HepG2 (cell line): ENCODE data around the gene KATNBL1. TPM values are rescaled to one million over a fixed set of nuclear protein-coding genes. Genes with fewer than 3 reads are reported as not detected.

Source experiments
- BORCS8-MEF2B ChIP-seq: sonication (generic); formaldehyde crosslinking; IDR thresholded peaks from 2 replicates; pipeline ENCODE4 v1.8.0; 2022; ENCODE audit warnings: mild to moderate bottlenecking, missing genetic modification reagents
- HHEX ChIP-seq: IDR thresholded peaks from 2 replicates; pipeline ENCODE4 v1.6.1; 2016; ENCODE audit warnings: control low read depth
- IRX3 ChIP-seq: sonication (generic); formaldehyde crosslinking; IDR thresholded peaks from 2 replicates; pipeline ENCODE4 v1.8.1; 2023; ENCODE audit warnings: mild to moderate bottlenecking, low read depth, missing genetic modification reagents, borderline replicate concordance
- ISL2 ChIP-seq: sonication (generic); formaldehyde crosslinking; IDR thresholded peaks from 2 replicates; pipeline ENCODE4 v1.5.0; 2020; ENCODE audit warnings: missing genetic modification reagents
- JARID2 ChIP-seq: sonication (generic); formaldehyde crosslinking; IDR thresholded peaks from 2 replicates; pipeline ENCODE4 v1.8.1; 2023; ENCODE audit warnings: missing genetic modification reagents, inconsistent platforms; ENCODE audit not compliant: insufficient replicate concordance
- MAF1 ChIP-seq: sonication (generic); formaldehyde crosslinking; IDR thresholded peaks from 2 replicates; pipeline ENCODE4 v1.5.0; 2020; ENCODE audit warnings: missing genetic modification reagents, borderline replicate concordance
- MEIS2 ChIP-seq: sonication (generic); formaldehyde crosslinking; IDR thresholded peaks from 2 replicates; pipeline ENCODE4 v1.9.0; 2021; ENCODE audit warnings: mild to moderate bottlenecking, missing genetic modification reagents
- MTA3 ChIP-seq: sonication (generic); formaldehyde crosslinking; IDR thresholded peaks from 2 replicates; pipeline ENCODE4 v1.4.0; 2020; ENCODE audit warnings: missing genetic modification reagents
- PAX8 ChIP-seq: sonication (generic); formaldehyde crosslinking; IDR thresholded peaks from 2 replicates; pipeline ENCODE4 v1.8.0; 2022; ENCODE audit warnings: mild to moderate bottlenecking, missing genetic modification reagents, borderline replicate concordance
- PHF8 ChIP-seq: sonication (generic); formaldehyde crosslinking; IDR thresholded peaks from 2 replicates; pipeline ENCODE4 v1.5.0; 2020; ENCODE audit warnings: missing genetic modification reagents
- PTBP1 ChIP-seq: fragments of 200-400 bp; formaldehyde crosslinking; IDR thresholded peaks from 2 replicates; pipeline ENCODE4 v1.6.1; 2018; ENCODE audit warnings: low read length, low read depth; ENCODE audit not compliant: poor library complexity, severe bottlenecking
- RORA ChIP-seq: sonication (generic); formaldehyde crosslinking; IDR thresholded peaks from 2 replicates; pipeline ENCODE4 v1.5.0; 2020; ENCODE audit warnings: mild to moderate bottlenecking, missing genetic modification reagents, moderate library complexity
- TP53 ChIP-seq: sonication (generic); formaldehyde crosslinking; conservative IDR thresholded peaks from 2 replicates; pipeline ENCODE4 v1.4.0; 2020; ENCODE audit warnings: missing genetic modification reagents
- ZFP82 ChIP-seq: sonication (generic); formaldehyde crosslinking; IDR thresholded peaks from 2 replicates; pipeline ENCODE4 v1.5.1; 2020; ENCODE audit warnings: mild to moderate bottlenecking, missing genetic modification reagents, borderline replicate concordance
- ZNF205 ChIP-seq: IDR thresholded peaks from 2 replicates; pipeline ENCODE4 v1.6.1; 2018; ENCODE audit warnings: missing biosample characterization, missing genetic modification reagents
- ZNF232 ChIP-seq: sonication (generic); formaldehyde crosslinking; IDR thresholded peaks from 2 replicates; pipeline ENCODE4 v1.4.0; 2020; ENCODE audit warnings: missing genetic modification reagents, borderline replicate concordance
- ZNF333 ChIP-seq: sonication (generic); formaldehyde crosslinking; IDR thresholded peaks from 2 replicates; pipeline ENCODE4 v1.4.0; 2020; ENCODE audit warnings: mild to moderate bottlenecking, missing genetic modification reagents, borderline replicate concordance
- ZNF564 ChIP-seq: sonication (generic); formaldehyde crosslinking; IDR thresholded peaks from 2 replicates; pipeline ENCODE4 v1.8.1; 2023; ENCODE audit warnings: mild to moderate bottlenecking, missing genetic modification reagents
- ZNF7 ChIP-seq: IDR thresholded peaks from 2 replicates; pipeline ENCODE4 v1.6.1; 2016; ENCODE audit warnings: missing biosample characterization, missing genetic modification reagents
- ZNF773 ChIP-seq: sonication (generic); formaldehyde crosslinking; IDR thresholded peaks from 2 replicates; pipeline ENCODE4 v1.4.0; 2020; ENCODE audit warnings: missing genetic modification reagents, borderline replicate concordance
- ZSCAN30 ChIP-seq: sonication (generic); formaldehyde crosslinking; IDR thresholded peaks from 2 replicates; pipeline ENCODE4 v1.5.0; 2020; ENCODE audit warnings: mild to moderate bottlenecking, missing genetic modification reagents
- polyA plus RNA-seq, 8 experiments: library from polyadenylated mRNA; depleted of rRNA in 3 of 8; stranded (reverse) in 7 of 8; unstranded in 1 of 8; fragments of >200 nt; fragmentation: Illumina TruSeq in 4 of 8; extraction: Trizol in 4 of 8; gene quantifications; 2 replicates each; pipeline versions ENCODE4 v1.2.1 to v1.2.3, GENCODE V29; 2011 to 2016; ENCODE audit warnings: low read depth in 4 of 8, missing spikeins in 1 of 8, mixed read lengths in 1 of 8; ENCODE audit not compliant: insufficient read depth in 1 of 8
- total RNA-seq, 5 experiments: library from RNA; depleted of rRNA; stranded (reverse); fragments of >200 nt; fragmentation: Illumina TruSeq; extraction: Trizol; gene quantifications; 2 replicates each; pipeline ENCODE4 v1.2.3, GENCODE V29; 2016; ENCODE audit warnings: low read depth in 1 of 5
- TF ChIP-seq, protein P1 (sequence below): sonication (generic); formaldehyde crosslinking; IDR thresholded peaks from 2 replicates; pipeline ENCODE4 v1.5.0; 2020; ENCODE audit warnings: missing genetic modification reagents
- TF ChIP-seq, protein P2 (sequence below): sonication (generic); formaldehyde crosslinking; IDR thresholded peaks from 2 replicates; pipeline ENCODE4 v1.8.0; 2022; ENCODE audit warnings: mild to moderate bottlenecking, missing genetic modification reagents
- TF ChIP-seq, protein P3 (sequence below): sonication (generic); formaldehyde crosslinking; IDR thresholded peaks from 2 replicates; pipeline ENCODE4 v1.4.0; 2020; ENCODE audit warnings: missing genetic modification reagents, borderline replicate concordance
- TF ChIP-seq, protein P4 (sequence below): sonication (generic); IDR thresholded peaks from 2 replicates; pipeline ENCODE4 v1.6.1; 2016; ENCODE audit warnings: low read depth, borderline replicate concordance

Gene KATNBL1
- total and polyA plus RNA-seq, 2 of the 13 experiments (the other 11 are each of a cell fraction or from before 2014, with no cell fraction given) = 23.4 to 42.8 TPM

DNA sequence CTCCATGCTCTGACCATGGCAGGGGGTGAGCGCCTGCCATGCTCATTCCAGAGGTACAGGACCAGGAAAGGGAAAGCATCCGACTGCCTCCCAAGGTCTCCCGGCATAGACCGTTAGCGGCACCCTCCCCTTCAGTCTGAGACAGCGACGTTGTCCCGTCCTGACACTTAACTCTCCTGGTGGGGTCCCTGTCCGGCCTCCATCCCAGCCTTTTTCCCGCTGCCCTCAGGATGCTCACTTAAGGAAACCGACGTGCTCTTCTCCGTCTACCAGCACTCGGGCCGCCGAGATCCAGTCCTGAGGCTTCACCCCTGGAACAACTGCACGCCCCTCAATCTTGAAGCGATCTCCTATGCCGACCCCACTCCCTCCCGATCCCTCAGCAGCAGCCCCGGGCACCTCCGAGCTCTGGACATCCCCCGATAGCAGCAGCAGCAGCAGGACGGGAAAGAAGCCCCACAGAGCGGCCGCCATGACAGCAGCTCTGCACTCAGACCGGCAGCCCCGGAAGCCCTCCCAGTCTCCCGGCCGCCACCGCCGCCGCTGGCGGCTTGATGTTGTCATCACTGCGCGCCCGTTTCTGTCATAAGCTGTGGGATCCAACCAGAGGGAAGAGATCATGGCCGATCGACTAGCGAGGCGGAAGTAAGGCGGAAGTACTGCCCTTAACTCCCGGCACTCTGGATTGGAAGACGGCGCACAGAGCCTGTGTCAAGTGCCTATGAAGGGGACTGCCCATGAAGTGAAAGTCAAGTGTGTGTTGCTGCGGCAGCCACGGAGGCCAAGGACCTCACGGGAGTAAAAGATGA, 108.3 kb downstream of the KATNBL1 start, which contains the start of the genes EMC7 and PGBD4 (continued):
- TF ChIP-seq, protein P1, sequence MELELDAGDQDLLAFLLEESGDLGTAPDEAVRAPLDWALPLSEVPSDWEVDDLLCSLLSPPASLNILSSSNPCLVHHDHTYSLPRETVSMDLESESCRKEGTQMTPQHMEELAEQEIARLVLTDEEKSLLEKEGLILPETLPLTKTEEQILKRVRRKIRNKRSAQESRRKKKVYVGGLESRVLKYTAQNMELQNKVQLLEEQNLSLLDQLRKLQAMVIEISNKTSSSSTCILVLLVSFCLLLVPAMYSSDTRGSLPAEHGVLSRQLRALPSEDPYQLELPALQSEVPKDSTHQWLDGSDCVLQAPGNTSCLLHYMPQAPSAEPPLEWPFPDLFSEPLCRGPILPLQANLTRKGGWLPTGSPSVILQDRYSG (CRISPR knock-in tag) = no peak
- TF ChIP-seq MEIS2 = peak; percentile 55
- peak; percentile 43 for TF ChIP-seq JARID2 (CRISPR knock-in tag)
- no peak; the same call in 1 of the 2 replicates for TF ChIP-seq BORCS8-MEF2B
- no peak for TF ChIP-seq ZNF205 (CRISPR knock-in tag)
- TF ChIP-seq, protein P2, sequence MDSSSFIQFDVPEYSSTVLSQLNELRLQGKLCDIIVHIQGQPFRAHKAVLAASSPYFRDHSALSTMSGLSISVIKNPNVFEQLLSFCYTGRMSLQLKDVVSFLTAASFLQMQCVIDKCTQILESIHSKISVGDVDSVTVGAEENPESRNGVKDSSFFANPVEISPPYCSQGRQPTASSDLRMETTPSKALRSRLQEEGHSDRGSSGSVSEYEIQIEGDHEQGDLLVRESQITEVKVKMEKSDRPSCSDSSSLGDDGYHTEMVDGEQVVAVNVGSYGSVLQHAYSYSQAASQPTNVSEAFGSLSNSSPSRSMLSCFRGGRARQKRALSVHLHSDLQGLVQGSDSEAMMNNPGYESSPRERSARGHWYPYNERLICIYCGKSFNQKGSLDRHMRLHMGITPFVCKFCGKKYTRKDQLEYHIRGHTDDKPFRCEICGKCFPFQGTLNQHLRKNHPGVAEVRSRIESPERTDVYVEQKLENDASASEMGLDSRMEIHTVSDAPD (CRISPR knock-in tag) = no peak; the same call in 1 of the 2 replicates
- no peak for TF ChIP-seq ISL2 (CRISPR knock-in tag)
- TF ChIP-seq TP53 = 0 out of 2 replicates have a peak, but pooled peaks have one; percentile 0
- no peak; the same call in 1 of the 2 replicates for TF ChIP-seq ZNF232
- no peak for TF ChIP-seq ZNF564 (CRISPR knock-in tag)
- TF ChIP-seq ZFP82 (CRISPR knock-in tag) = no peak
- TF ChIP-seq HHEX = 0 out of 2 replicates have a peak, but pooled peaks have one; percentile 41
- no peak for TF ChIP-seq IRX3 (CRISPR knock-in tag)
- TF ChIP-seq, protein P3, sequence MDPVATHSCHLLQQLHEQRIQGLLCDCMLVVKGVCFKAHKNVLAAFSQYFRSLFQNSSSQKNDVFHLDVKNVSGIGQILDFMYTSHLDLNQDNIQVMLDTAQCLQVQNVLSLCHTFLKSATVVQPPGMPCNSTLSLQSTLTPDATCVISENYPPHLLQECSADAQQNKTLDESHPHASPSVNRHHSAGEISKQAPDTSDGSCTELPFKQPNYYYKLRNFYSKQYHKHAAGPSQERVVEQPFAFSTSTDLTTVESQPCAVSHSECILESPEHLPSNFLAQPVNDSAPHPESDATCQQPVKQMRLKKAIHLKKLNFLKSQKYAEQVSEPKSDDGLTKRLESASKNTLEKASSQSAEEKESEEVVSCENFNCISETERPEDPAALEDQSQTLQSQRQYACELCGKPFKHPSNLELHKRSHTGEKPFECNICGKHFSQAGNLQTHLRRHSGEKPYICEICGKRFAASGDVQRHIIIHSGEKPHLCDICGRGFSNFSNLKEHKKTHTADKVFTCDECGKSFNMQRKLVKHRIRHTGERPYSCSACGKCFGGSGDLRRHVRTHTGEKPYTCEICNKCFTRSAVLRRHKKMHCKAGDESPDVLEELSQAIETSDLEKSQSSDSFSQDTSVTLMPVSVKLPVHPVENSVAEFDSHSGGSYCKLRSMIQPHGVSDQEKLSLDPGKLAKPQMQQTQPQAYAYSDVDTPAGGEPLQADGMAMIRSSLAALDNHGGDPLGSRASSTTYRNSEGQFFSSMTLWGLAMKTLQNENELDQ = no peak
- no peak for TF ChIP-seq ZSCAN30 (CRISPR knock-in tag)
- TF ChIP-seq ZNF333 = no peak
- no peak for TF ChIP-seq ZNF7
- TF ChIP-seq MTA3 (CRISPR knock-in tag) = no peak
- TF ChIP-seq PHF8 (CRISPR knock-in tag) = peak; percentile 94
- no peak for TF ChIP-seq PAX8 (CRISPR knock-in tag)
- TF ChIP-seq ZNF773 (CRISPR knock-in tag) = no peak
- no peak for TF ChIP-seq RORA
- no peak for TF ChIP-seq PTBP1
- TF ChIP-seq, protein P4, sequence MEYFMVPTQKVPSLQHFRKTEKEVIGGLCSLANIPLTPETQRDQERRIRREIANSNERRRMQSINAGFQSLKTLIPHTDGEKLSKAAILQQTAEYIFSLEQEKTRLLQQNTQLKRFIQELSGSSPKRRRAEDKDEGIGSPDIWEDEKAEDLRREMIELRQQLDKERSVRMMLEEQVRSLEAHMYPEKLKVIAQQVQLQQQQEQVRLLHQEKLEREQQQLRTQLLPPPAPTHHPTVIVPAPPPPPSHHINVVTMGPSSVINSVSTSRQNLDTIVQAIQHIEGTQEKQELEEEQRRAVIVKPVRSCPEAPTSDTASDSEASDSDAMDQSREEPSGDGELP = peak; percentile 53; the same call in 1 of the 2 replicates
- TF ChIP-seq MAF1 (CRISPR knock-in tag) = 0 out of 2 replicates have a peak, but pooled peaks have one; percentile 46
